ENCODE measurements around the gene SMIM29.
"Not testable (repeated sequence)": the region's sequence is repeated elsewhere in the genome, so short reads cannot be mapped to it uniquely, and the experiment has no call there.

SMIM29 gene

GRCh38 chr6:34267746-34268145 lies 18.9 kb upstream of the SMIM29 start:
- no peak for DNase-seq

DNA sequence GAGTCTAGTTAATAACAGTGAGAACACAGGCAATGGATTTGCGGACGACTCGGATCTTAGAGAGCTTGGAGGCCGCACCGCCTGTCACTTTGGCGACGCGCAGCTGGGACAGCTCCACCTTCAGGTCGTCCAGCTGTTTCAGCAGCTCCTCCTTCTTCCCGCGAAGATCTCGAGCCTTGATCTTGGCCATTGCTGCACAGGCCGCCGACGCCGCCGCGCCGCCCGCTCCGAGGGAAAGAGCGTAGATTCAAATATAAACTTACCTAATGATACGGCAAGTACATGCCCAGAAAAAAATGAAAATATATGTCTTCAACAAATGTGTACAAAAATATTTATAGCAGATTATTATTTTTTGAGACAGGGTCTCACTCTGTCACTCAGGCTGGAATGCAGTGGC lies 14.7 kb upstream of the SMIM29 start:
- DNase-seq = not testable (repeated sequence)

GRCh38 chr6:34260576-34261267 lies 11.9 kb upstream of the SMIM29 start:
- DNase-seq = no peak

DNA sequence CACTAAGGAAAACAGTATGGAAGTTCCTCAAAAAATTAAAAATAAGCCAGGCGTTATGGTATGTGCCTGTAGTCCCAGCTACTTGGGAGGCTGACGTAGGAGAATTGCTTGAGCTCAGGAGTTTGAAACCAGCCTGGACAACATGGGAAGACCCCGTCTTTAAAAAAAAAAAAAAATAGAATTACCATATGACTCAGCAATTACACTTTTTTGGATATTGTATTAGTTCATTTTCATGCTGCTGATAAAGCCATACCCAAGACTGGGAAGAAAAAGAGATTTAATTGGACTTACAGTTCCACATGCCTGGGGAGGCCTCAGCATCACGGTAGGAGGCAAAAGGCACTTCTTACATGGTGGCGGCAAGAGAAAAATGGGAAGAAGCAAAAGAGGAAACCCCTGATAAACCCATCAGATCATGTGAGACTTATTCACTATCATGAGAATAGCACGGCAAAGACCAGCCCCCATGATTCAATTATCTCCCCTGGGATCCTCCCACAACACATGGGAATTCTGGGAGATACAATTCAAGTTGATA lies 10.8 kb upstream of the SMIM29 start:
- DNase-seq = no peak

- peak; percentile 64 for DNase-seq
Observed at GRCh38 chr6:34252395-34252794, 3.6 kb upstream of the SMIM29 start.

- peak; percentile 73 for DNase-seq
Observed at GRCh38 chr6:34249469-34250261, 859 bp upstream of the SMIM29 start.

DNA sequence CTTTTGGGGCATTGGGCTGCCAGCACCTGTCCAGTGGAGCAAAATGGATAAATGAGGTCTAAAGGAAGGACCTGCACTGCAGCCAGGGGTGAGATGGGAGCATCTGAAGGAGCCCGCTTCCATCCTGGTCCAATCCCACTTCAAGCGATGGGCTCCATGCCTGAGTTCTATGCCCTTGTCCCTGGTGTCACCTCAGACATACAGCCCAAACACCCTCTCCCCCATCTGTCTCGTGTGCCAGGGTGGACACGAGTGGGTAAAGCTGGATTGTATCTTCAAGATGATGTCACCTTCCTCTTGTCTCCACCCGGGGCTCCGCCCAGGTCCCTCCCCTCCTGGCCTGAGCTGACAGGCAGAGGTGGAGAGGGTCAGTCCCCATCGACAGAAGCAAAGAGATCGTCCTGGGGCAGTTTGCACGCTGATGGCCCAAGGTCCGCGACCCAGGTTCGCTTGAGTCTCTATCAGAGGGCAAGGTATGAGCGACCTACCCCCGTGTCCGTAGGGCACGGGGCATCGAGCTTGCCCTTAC lies 544 bp downstream of the SMIM29 start:
- DNase-seq = peak; percentile 73

- DNase-seq = no peak
Observed at GRCh38 chr6:34247481-34248197, 1.2 kb downstream of the SMIM29 start.

DNA sequence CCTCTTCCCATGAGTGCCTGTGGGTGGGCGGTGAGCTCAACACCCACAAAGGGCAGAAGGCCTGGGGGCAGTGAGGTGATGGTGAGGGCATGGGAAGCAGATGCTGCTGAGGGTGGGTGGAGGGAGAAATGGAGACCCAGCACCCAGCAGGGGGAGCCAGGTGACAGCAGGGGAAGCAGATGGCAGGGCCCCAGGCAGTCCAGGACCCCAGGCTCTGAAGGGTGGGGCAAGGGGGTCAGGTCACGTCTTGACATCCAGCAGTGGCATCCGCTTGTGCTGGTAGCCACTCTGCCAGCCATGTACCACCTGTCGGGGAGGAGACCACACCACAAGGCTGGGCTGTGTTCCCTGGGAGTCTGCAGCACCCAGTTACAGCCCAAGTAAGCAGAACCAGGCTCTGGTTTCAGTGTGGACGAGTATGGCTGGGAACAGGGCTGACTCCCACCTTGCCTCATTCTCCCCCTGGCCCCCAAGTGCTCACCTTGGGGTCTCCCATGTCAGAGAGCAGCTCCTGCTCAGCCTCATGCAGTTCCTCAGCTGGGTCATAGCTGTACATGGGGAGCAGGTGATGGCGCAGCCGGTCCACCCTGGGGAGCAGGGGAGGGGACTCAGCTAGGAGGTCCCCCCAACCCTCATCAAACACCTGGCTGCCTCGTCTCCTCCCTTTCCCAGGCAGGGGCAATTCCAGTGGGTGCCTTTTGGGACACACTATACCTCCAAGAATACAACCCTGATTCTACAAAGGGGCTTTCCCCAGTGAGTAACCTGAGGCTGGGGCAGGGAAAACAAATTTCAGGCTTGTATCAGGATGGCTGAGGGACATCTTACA lies 2.0 kb downstream of the SMIM29 start:
- peak; percentile 68 for DNase-seq

- DNase-seq = no peak
Observed at GRCh38 chr6:34246249-34246562, 2.6 kb downstream of the SMIM29 start.

DNA sequence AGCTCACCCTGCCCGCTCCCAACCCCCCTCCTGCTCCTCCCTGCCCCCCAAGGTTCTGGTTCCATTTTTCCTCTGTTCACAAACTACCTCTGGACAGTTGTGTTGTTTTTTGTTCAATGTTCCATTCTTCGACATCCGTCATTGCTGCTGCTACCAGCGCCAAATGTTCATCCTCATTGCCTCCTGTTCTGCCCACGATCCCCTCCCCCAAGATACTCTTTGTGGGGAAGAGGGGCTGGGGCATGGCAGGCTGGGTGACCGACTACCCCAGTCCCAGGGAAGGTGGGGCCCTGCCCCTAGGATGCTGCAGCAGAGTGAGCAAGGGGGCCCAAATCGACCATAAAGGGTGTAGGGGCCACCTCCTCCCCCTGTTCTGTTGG lies 3.1 kb downstream of the SMIM29 start:
- DNase-seq = not testable (repeated sequence)

- DNase-seq = not testable (repeated sequence)
Observed at GRCh38 chr6:34245032-34245760, 3.6 kb downstream of the SMIM29 start.

- DNase-seq = peak; percentile 93
Observed at GRCh38 chr6:34243901-34244884, 4.6 kb downstream of the SMIM29 start.

- DNase-seq = peak; percentile 29
Observed at GRCh38 chr6:34243131-34243771, 5.6 kb downstream of the SMIM29 start.

DNA sequence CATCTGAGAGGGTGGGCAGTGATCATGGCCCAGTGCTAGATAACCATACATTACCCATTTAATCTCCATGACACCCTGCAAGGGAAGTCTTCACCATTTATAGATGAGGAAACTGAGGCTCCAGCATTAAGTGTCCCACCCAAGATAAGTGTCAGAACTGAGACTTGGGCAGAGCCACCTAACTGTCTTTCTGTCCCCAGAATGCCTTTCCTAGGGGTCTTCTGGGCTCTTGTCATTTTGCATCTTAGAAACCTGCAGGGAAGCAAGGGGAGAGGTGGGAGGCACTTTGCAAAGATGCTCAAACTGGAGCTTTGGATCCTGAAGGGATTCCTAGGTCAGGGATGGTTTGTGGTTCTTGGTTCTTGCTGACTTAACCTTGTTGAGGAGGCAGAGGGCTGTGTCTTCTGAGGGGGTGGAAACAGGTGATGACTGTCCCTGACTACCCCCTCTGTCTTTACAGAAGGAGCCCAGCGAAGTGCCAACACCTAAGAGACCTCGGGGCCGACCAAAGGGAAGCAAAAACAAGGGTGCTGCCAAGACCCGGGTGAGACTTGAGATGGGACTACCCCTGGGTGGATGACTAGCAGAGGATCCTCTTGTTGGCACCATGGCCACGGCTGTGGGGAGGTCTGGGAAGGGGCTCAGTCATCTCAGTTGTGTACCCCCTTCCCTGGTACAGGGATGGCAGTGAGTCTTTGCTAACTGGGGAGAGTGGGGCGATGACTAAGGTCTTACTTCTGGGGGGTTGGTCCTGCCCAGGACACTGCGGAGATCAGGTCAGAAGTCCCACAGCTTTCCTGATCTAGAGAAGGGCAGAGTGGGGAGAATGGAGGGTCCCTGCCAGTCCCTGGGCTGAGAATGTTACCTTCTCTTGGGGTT lies 6.3 kb downstream of the SMIM29 start:
- no peak for DNase-seq

DNA sequence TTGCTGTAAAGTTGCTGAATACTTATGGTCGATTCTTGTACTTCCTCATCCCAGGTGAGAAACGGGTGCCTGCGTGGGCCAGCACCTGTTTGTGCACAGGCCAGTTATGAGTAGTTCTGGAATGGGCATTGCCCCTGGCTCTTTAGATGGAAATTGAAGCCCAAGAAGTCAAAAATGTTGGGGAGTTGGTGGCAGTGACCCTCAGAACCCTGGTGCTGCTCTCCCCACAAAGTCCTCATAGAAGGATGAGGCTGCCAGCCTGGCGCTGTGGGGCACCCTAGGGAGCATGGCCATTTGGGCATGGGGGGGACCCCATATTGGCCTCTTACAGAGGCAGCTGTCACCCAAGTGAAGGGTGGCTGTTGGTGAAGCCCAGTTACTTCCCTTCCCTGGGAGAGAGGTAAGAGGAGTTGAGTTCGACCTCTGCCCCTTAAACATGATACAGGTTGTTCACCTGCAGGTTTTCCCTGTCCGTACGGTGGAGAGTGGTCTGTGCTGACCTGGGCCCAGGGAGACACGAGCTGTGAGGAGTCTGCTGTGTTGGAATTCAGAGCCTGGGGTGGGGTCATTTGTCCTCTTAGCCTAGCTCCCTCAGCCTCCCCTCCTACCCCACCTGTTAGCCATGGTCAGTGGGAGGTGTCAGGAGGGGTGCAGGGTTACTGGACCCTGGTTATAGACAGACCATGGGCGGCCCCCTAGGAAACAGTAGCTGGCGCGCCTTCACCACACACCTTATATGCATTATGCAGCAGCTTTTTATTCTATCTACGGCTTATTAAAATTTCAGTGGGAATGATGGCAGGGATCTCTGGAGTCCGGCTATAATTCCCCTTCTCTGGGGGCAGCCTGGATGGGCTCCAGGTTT lies 7.2 kb downstream of the SMIM29 start:
- DNase-seq = no peak

DNA sequence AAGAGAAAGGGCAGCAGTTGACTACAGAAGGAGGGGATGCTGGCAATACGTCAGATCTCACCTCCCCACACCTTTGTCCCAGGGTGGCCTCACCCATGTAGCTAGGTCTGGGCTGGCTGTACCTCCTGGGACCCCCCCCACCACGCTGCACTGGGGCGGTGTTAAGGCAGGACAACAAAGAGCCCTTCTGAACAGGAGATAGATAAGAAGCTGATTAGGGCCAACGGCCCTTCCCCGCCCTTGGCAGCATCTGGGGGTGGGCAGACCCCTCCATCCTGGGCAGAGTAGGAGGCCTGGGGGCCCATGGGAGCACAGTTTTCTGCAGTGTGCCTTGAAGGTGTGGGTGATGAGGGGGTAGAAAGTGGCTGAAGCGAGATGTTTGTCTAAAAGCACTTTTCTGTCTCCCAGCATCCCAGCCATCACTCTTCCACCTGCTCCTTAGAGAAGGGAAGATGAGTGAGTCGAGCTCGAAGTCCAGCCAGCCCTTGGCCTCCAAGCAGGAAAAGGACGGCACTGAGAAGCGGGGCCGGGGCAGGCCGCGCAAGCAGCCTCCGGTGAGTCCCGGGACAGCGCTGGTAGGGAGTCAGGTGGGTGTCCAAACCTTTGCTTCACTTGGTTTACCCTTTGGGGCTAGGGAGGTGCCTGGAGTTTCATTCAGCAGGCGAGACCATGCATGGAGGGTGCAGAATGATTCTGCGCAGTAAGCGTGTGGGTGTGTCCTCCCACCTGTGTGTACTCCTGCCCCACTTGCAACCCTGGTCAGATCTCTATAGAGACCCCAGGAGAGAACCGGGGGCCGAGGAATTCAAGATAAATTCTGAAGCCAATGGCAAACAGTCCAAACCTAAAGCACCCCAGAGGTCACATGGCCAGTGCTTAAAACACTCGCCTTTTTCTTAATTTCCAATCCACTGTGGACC lies 8.2 kb downstream of the SMIM29 start:
- DNase-seq = no peak
